ENCODE measurements around the gene EHMT1. TPM values are rescaled to one million over a fixed set of nuclear protein-coding genes. Genes with fewer than 3 reads are reported as not detected.

The EHMT1 gene
- total and polyA plus RNA-seq, 9 of the 15 experiments (the other 6 are each of a cell fraction or from before 2014, with no cell fraction given): 2.2 to 76.0 (median 36.4) TPM

DNA sequence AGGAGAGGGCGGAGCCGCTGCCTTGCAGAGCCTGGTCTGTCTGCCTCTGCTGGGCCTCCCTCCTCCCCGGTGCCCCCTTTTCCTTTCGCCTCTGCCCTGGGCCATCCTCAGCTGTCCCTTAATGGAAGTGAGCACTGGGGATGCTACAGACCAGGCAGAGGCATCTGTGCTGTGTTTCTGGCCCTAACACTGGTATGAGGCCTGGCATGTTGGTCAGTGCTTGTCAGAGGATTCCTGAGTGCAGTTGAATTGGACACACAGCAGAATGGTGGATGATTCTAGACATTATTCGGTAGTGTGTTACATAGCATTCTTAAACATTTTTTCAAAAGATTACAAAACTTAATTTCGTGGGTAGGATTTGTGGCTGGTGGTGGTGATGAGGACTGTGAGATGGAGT is 88.6 kb downstream of the EHMT1 start:
- Histone ChIP-seq H3K27me3 (ENCODE audit: control insufficient read depth in 2 of 2, insufficient read depth in 2 of 2, low read length in 2 of 2) (no peaks in the 10 kb centered on the region), H2AFZ (ENCODE audit: low read depth, low read length) (no peak overlapping the region), H3K9me1 (ENCODE audit: control insufficient read depth, insufficient read depth, low read length) (no peaks in the 10 kb centered on the region), H3K79me2 (ENCODE audit: control insufficient read depth, insufficient read depth, low read length) (peaks cover 66% of the 10 kb centered on the region), H3K4me1 (replicated peaks in 1 of 2; ENCODE audit: control insufficient read depth in 2 of 2, insufficient read depth in 2 of 2, low read length in 2 of 2) (peaks cover 6 to 26% of the 10 kb centered on the region in 2 experiments; a peak in 3 of 5 replicates), H4K20me1 (replicated peaks; ENCODE audit: control insufficient read depth, insufficient read depth, low read length) (peaks cover 5% of the 10 kb centered on the region; the same call in 1 of the 2 replicates), H3K27ac (ENCODE audit: extremely low read depth, low read depth, low read length) (no peak overlapping the region), H3K4me2 (ENCODE audit: insufficient read depth, low read length) (no peak overlapping the region), H3K9ac (ENCODE audit: insufficient read depth in 1 of 2, low read depth in 2 of 2, low read length in 2 of 2) (peak overlapping the region in 1 of 2 experiments; percentile 60; a peak in 1 of 4 replicates), H3K9me3 (replicated peaks; ENCODE audit: control insufficient read depth, insufficient read depth, low read depth, low read length) (peaks cover 6% of the 10 kb centered on the region), H3K36me3 (ENCODE audit: control insufficient read depth, insufficient read depth, low read length) (peaks cover 23% of the 10 kb centered on the region; the same call in 2 of the 3 replicates), H3K4me3 (no peak overlapping the region)
- 92% methylated on average over 4 of the region's 6 CpGs for WGBS (ENCODE audit: insufficient coverage, low coverage, missing lambda C conversion rate)
- TF ChIP-seq MEIS2 (IDR thresholded peaks at IDR 0.05; ENCODE audit: partially characterized antibody) (no peak), NEUROD1 (IDR thresholded peaks at IDR 0.05; ENCODE audit: borderline replicate concordance, low read depth, low read length, partially characterized antibody) (no peak), HMGN3 (IDR thresholded peaks at IDR 0.05; ENCODE audit: borderline replicate concordance, extremely low read depth, insufficient read length, low read depth, low read length) (no peak), SRSF7 (optimal IDR thresholded peaks at IDR 0.05; ENCODE audit: low read depth, low read length) (no peak), RBM22 (IDR thresholded peaks at IDR 0.05; ENCODE audit: low read depth, low read length, poor library complexity, severe bottlenecking) (no peak)
- TF ChIP-seq, protein P1, sequence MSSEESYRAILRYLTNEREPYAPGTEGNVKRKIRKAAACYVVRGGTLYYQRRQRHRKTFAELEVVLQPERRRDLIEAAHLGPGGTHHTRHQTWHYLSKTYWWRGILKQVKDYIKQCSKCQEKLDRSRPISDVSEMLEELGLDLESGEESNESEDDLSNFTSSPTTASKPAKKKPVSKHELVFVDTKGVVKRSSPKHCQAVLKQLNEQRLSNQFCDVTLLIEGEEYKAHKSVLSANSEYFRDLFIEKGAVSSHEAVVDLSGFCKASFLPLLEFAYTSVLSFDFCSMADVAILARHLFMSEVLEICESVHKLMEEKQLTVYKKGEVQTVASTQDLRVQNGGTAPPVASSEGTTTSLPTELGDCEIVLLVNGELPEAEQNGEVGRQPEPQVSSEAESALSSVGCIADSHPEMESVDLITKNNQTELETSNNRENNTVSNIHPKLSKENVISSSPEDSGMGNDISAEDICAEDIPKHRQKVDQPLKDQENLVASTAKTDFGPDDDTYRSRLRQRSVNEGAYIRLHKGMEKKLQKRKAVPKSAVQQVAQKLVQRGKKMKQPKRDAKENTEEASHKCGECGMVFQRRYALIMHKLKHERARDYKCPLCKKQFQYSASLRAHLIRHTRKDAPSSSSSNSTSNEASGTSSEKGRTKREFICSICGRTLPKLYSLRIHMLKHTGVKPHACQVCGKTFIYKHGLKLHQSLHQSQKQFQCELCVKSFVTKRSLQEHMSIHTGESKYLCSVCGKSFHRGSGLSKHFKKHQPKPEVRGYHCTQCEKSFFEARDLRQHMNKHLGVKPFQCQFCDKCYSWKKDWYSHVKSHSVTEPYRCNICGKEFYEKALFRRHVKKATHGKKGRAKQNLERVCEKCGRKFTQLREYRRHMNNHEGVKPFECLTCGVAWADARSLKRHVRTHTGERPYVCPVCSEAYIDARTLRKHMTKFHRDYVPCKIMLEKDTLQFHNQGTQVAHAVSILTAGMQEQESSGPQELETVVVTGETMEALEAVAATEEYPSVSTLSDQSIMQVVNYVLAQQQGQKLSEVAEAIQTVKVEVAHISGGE (CRISPR knock-in tag; IDR thresholded peaks at IDR 0.05): no peak
- DNase-seq (ENCODE audit: extremely low read depth in 1 of 4, low spot score in 3 of 4): no peak
- in situ Hi-C loops (cut with MboI): no loop called here
- no TSS peak for BruUV-seq (replicated peaks)
- intact Hi-C loops (cut with micrococcal nuclease): no loop called here
- POLR2A ChIA-PET: no interaction called here
- CTCF ChIA-PET (ENCODE audit: low intra/inter-chr PET ratio): no interaction called here
- no peak for ATAC-seq
- FAIRE-seq: no peak
